ENCODE measurements around the gene MAPKAPK3. TPM values are rescaled to one million over a fixed set of nuclear protein-coding genes. Genes with fewer than 3 reads are reported as not detected.

MAPKAPK3 gene
- total and polyA plus RNA-seq, 2 of the 4 experiments (the other 2 are of a cell fraction) = 38.3 to 57.2 TPM

- H3K79me1 ChIP-seq (ENCODE audit: low read depth in 1 of 2, low read length in 2 of 2) = no peaks in the 10 kb centered on the region
- H3K18ac ChIP-seq (ENCODE audit: low read depth, low read length) = no peak overlapping the region
- H3K14ac ChIP-seq (replicated peaks; ENCODE audit: low read depth, low read length) = no peak overlapping the region
- ATAC-seq (ENCODE audit: low read depth) (no peak), DNase-seq (no peak)
- H3K23ac ChIP-seq (ENCODE audit: low read depth, low read length) = no peak overlapping the region
- no TSS peak for BruUV-seq (replicated peaks)
- no peak overlapping the region for H4K8ac ChIP-seq (ENCODE audit: low read depth in 2 of 2, low read length in 2 of 2)
- H2AK5ac ChIP-seq (ENCODE audit: low read depth, low read length) = no peak overlapping the region
- H2BK20ac ChIP-seq (ENCODE audit: low read depth, low read length) = no peak overlapping the region
- CTCF ChIA-PET = no interaction called here
- POLR2A ChIA-PET (ENCODE audit: unreplicated experiment) = no interaction called here
- TF ChIP-seq USF2 (IDR thresholded peaks at IDR 0.05; ENCODE audit: low read depth, low read length) = no peak
- TF ChIP-seq RCOR1 (IDR thresholded peaks at IDR 0.05; ENCODE audit: insufficient replicate concordance, low read length) = no peak
- no peak for TF ChIP-seq MXI1 (IDR thresholded peaks at IDR 0.05; ENCODE audit: borderline replicate concordance, low read depth, low read length)
- no peak overlapping the region for H3K4me3 ChIP-seq (ENCODE audit: insufficient read depth, low read depth, low read length)
- peaks cover 3% of the 10 kb centered on the region; the same call in 1 of the 2 replicates for H3K27me3 ChIP-seq (ENCODE audit: control insufficient read depth, insufficient read depth, low read length)
- H3K4ac ChIP-seq (ENCODE audit: low read depth, low read length) = no peak overlapping the region
- H2BK120ac ChIP-seq (ENCODE audit: low read depth, low read length) = no peak overlapping the region
- no peak overlapping the region for H4K5ac ChIP-seq (ENCODE audit: low read depth, low read length)
- no peak overlapping the region for H2AFZ ChIP-seq (replicated peaks; ENCODE audit: low read length, poor library complexity)
- H3K9ac ChIP-seq (ENCODE audit: low read depth, low read length) = no peak overlapping the region
- H3K27ac ChIP-seq (ENCODE audit: insufficient read depth, low read length) = no peak overlapping the region
- no peak overlapping the region for H3K56ac ChIP-seq (ENCODE audit: extremely low read depth, insufficient read depth, low read length)
- H3K9me1 ChIP-seq (ENCODE audit: insufficient read depth, low read length) = no peaks in the 10 kb centered on the region
- no peak overlapping the region for H2AK9ac ChIP-seq (replicated peaks; ENCODE audit: low read depth, low read length, poor library complexity)
- intact Hi-C loops (cut with micrococcal nuclease) (no loop called here), dilution Hi-C loops (cut with HindIII; ENCODE audit: low sequenced_read_pairs, unreplicated experiment) (no loop called here), in situ Hi-C loops (cut with MboI; ENCODE audit: low sequenced_read_pairs) (no loop called here)
- H3K4me1 ChIP-seq (ENCODE audit: control insufficient read depth, insufficient read depth, low read length) = no peaks in the 10 kb centered on the region
- no peaks in the 10 kb centered on the region for H3K36me3 ChIP-seq (ENCODE audit: control insufficient read depth, insufficient read depth, low read length)
- no peak overlapping the region for H2BK5ac ChIP-seq (ENCODE audit: low read depth, low read length, poor library complexity, severe bottlenecking)
- WGBS, 2 experiments (ENCODE audit: extremely low coverage in 2 of 2, insufficient read length in 1 of 2) = 100% methylated on average over 1 of the region's 3 CpGs; no CpG with 5 or more reads in 1 of the 2 experiments
- H2BK15ac ChIP-seq (ENCODE audit: low read depth, low read length) = no peak overlapping the region
- H4K91ac ChIP-seq (ENCODE audit: insufficient read depth, low read depth, low read length) = no peak overlapping the region
- no peaks in the 10 kb centered on the region for H3K9me3 ChIP-seq (ENCODE audit: control insufficient read depth, insufficient read depth, low read length)
- no peak overlapping the region for H3K4me2 ChIP-seq (ENCODE audit: low read depth, low read length)
- H4K20me1 ChIP-seq (ENCODE audit: insufficient read depth, low read length) = no peaks in the 10 kb centered on the region; the same call in 1 of the 2 replicates
Observed at GRCh38 chr3:50657816-50658215, 40.9 kb downstream of the MAPKAPK3 start.

Measured in IMR-90 (cell line).